OCI-LY7 (cell line): ENCODE measurements around the gene DHCR24.

ENCODE experiments used
- EZH2phosphoT487 ChIP-seq: fragments of 200-600 bp; sonication (generic); IDR thresholded peaks from 2 replicates; pipeline ENCODE4 v1.6.1; 2018; ENCODE audit warnings: low read depth, borderline replicate concordance, mild to moderate bottlenecking, mixed run types, antibody characterized with exemption, low read length, moderate library complexity, mixed read lengths
- TF ChIP-seq, protein P1 (sequence below): fragments of 200-600 bp; sonication (generic); conservative IDR thresholded peaks from 2 replicates; pipeline ENCODE4 v1.5.1; 2014; ENCODE audit warnings: mild to moderate bottlenecking, antibody characterized with exemption, low read length, moderate library complexity, mixed read lengths

GRCh38 chr1:54879872-54880271, 7.1 kb downstream of the DHCR24 start:
- TF ChIP-seq, protein P1, sequence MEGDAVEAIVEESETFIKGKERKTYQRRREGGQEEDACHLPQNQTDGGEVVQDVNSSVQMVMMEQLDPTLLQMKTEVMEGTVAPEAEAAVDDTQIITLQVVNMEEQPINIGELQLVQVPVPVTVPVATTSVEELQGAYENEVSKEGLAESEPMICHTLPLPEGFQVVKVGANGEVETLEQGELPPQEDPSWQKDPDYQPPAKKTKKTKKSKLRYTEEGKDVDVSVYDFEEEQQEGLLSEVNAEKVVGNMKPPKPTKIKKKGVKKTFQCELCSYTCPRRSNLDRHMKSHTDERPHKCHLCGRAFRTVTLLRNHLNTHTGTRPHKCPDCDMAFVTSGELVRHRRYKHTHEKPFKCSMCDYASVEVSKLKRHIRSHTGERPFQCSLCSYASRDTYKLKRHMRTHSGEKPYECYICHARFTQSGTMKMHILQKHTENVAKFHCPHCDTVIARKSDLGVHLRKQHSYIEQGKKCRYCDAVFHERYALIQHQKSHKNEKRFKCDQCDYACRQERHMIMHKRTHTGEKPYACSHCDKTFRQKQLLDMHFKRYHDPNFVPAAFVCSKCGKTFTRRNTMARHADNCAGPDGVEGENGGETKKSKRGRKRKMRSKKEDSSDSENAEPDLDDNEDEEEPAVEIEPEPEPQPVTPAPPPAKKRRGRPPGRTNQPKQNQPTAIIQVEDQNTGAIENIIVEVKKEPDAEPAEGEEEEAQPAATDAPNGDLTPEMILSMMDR, result no peak
- no peak for TF ChIP-seq EZH2phosphoT487
